Endothelial cell of umbilical vein (primary cell): ENCODE results near the gene TBC1D4. TPM values are rescaled to one million over a fixed set of nuclear protein-coding genes. Genes with fewer than 3 reads are reported as not detected.

Source experiments
- BruUV-seq: library from RNA; stranded (reverse); fragments of 400-500 nt; replicated peaks from 2 replicates; lab custom pipeline; 2021; lab: Mats Ljungman, UMichigan
- CTCF ChIA-PET: fragments of 300-600, 350-600 bp; sonication (Branson Sonifier 250); formaldehyde crosslinking; loops from one replicate; lab custom pipeline; 2021; ENCODE audit warnings: antibody characterized with exemption, inconsistent platforms; lab: Charles Lee
- POLR2A ChIA-PET: fragments of 300-600, 350-600 bp; sonication (Branson Sonifier 250); formaldehyde crosslinking; loops from one replicate; lab custom pipeline; 2021; ENCODE audit warnings: antibody characterized with exemption, inconsistent platforms; lab: Charles Lee
- DNase-seq: peaks from one replicate; pipeline ENCODE4 v3.0.0-alpha.2; 2011; ENCODE audit warnings: low read depth, low spot score
- FAIRE-seq: peaks from 2 replicates; lab custom pipeline; 2011; peaks lifted over from hg19 to GRCh38; lab: Jason Lieb, UNC
- H2AFZ ChIP-seq: 2 replicates; pipeline ENCODE4 v1.6.0; 2012; ENCODE audit warnings: low read depth, low read length, control low read depth, inconsistent platforms
- H3K27ac ChIP-seq: 2 replicates; pipeline ENCODE4 v1.5.1; 2011; ENCODE audit warnings: low read depth, mild to moderate bottlenecking, control low read depth, low read length, moderate library complexity; ENCODE audit not compliant: insufficient read depth
- H3K27me3 ChIP-seq, 2 experiments: 2 replicates each; pipeline versions ENCODE4 v1.6.0 to v1.6.1; 2011; ENCODE audit warnings: low read length in 2 of 2, mixed read lengths in 1 of 2; ENCODE audit not compliant: control insufficient read depth in 2 of 2, insufficient read depth in 2 of 2
- H3K36me3 ChIP-seq, 2 experiments: 2 replicates in 1 of 2; 3 replicates in 1 of 2; pipeline ENCODE4 v1.5.1; 2011; ENCODE audit warnings: low read length in 2 of 2, mild to moderate bottlenecking in 1 of 2, moderate library complexity in 1 of 2; ENCODE audit not compliant: control insufficient read depth in 2 of 2, insufficient read depth in 2 of 2; ENCODE audit errors: extremely low read depth in 1 of 2
- H3K4me1 ChIP-seq: 3 replicates; pipeline ENCODE4 v1.5.1; 2011; ENCODE audit warnings: mild to moderate bottlenecking, low read length; ENCODE audit not compliant: control insufficient read depth, insufficient read depth; ENCODE audit errors: extremely low read depth
- H3K4me2 ChIP-seq: 2 replicates; pipeline ENCODE4 v1.6.1; 2011; ENCODE audit warnings: low read length, control low read depth, mixed read lengths; ENCODE audit not compliant: insufficient read depth
- H3K4me3 ChIP-seq, 3 experiments: fragments of 200-600 bp in 1 of 3; sonication (generic), shearing (Covaris generic) in 1 of 3; replicated peaks in 1 of 3; 2 replicates each; pipeline ENCODE4 v1.5.1; 2011 to 2016; ENCODE audit warnings: control low read depth in 3 of 3, low read length in 3 of 3, mild to moderate bottlenecking in 2 of 3, inconsistent platforms in 1 of 3, low read depth in 1 of 3, moderate library complexity in 1 of 3; ENCODE audit not compliant: insufficient read depth in 1 of 3
- H3K79me2 ChIP-seq: 2 replicates; pipeline ENCODE4 v1.6.0; 2012; ENCODE audit warnings: low read length, inconsistent platforms; ENCODE audit not compliant: control insufficient read depth, insufficient read depth
- H3K9ac ChIP-seq: replicated peaks from 2 replicates; pipeline ENCODE3; 2011; ENCODE audit warnings: low read length, control low read depth; ENCODE audit not compliant: insufficient read depth; ENCODE audit errors: extremely low read depth
- H3K9me1 ChIP-seq: replicated peaks from 3 replicates; pipeline ENCODE4 v1.6.0; 2011; ENCODE audit warnings: mild to moderate bottlenecking, low read length; ENCODE audit not compliant: control insufficient read depth, insufficient read depth; ENCODE audit errors: extremely low read depth
- H3K9me3 ChIP-seq: replicated peaks from 2 replicates; pipeline ENCODE4 v1.5.1; 2012; ENCODE audit warnings: low read length, inconsistent platforms; ENCODE audit not compliant: control insufficient read depth, insufficient read depth
- H4K20me1 ChIP-seq: replicated peaks from 2 replicates; pipeline ENCODE3; 2011; ENCODE audit warnings: mild to moderate bottlenecking, low read length; ENCODE audit not compliant: control insufficient read depth, insufficient read depth; ENCODE audit errors: extremely low read depth
- CTCF ChIP-seq, 2 donors: IDR thresholded peaks; 1 replicate in 1 of 2; 2 replicates in 1 of 2; pipeline ENCODE4 v1.5.1; 2011; ENCODE audit warnings: low read length in 2 of 2, mild to moderate bottlenecking in 2 of 2, moderate library complexity in 2 of 2, control low read depth in 1 of 2, inconsistent platforms in 1 of 2, low read depth in 1 of 2; ENCODE audit not compliant: insufficient read depth in 1 of 2; ENCODE audit errors: extremely low read depth in 1 of 2
- EZH2 ChIP-seq: IDR thresholded peaks from 2 replicates; pipeline ENCODE4 v1.6.1; 2012; ENCODE audit warnings: borderline replicate concordance, low read depth, mild to moderate bottlenecking, moderate library complexity, low read length, inconsistent platforms; ENCODE audit not compliant: severe bottlenecking
- FOS ChIP-seq: IDR thresholded peaks from 2 replicates; pipeline ENCODE4 v1.6.1; 2011; ENCODE audit warnings: mild to moderate bottlenecking, low read length, moderate library complexity, borderline replicate concordance; ENCODE audit not compliant: insufficient read depth
- GATA2 ChIP-seq: IDR thresholded peaks from 2 replicates; pipeline ENCODE4 v1.7.0; 2011; ENCODE audit warnings: low read depth, mild to moderate bottlenecking, moderate library complexity, mixed read lengths, low read length; ENCODE audit not compliant: insufficient read length, insufficient read depth
- JUN ChIP-seq: IDR thresholded peaks from 2 replicates; pipeline ENCODE4 v1.6.1; 2011; ENCODE audit warnings: borderline replicate concordance, low read depth; ENCODE audit not compliant: insufficient read length, insufficient read depth
- MAX ChIP-seq: IDR thresholded peaks from 2 replicates; pipeline ENCODE4 v1.6.1; 2011; ENCODE audit not compliant: insufficient read depth, insufficient read length
- MYC ChIP-seq: IDR thresholded peaks from one replicate; pipeline ENCODE4 v1.6.1; 2011; ENCODE audit warnings: mild to moderate bottlenecking, low read depth, low read length
- POLR2A ChIP-seq: IDR thresholded peaks from 2 replicates; pipeline ENCODE4 v1.6.1; 2012; ENCODE audit warnings: low read depth, mild to moderate bottlenecking, control low read depth, low read length
- POLR2AphosphoS5 ChIP-seq: IDR thresholded peaks from 2 replicates; pipeline ENCODE4 v1.6.1; 2012; ENCODE audit warnings: low read depth, mild to moderate bottlenecking, control low read depth, low read length, moderate library complexity; ENCODE audit not compliant: insufficient read depth
- dilution Hi-C: fragments of 300-500 bp; cut with MboI; formaldehyde crosslinking; loops from one replicate; pipeline ENCODE4 v1.15.0; 2019; ENCODE audit warnings: low sequenced_read_pairs; ENCODE audit not compliant: extremely low pct_ligation_motif_present
- intact Hi-C: fragments of 100-400 bp; cut with micrococcal nuclease; formaldehyde crosslinking; loops from one replicate; pipeline ENCODE4 v1.10.0; 2022
- polyA plus RNA-seq, 4 experiments: library from polyadenylated mRNA; depleted of rRNA in 3 of 4; stranded (reverse) in 3 of 4; unstranded in 1 of 4; fragments of >200 nt; gene quantifications; 2 replicates each; pipeline versions ENCODE4 v1.2.1 to v1.2.3, GENCODE V29; 2011 to 2012; ENCODE audit warnings: missing spikeins in 1 of 4
- total RNA-seq: library from RNA; stranded (reverse); gene quantifications from 2 replicates; pipeline ENCODE4 v1.2.3, GENCODE V29; 2021

Gene TBC1D4
- total and polyA plus RNA-seq, 2 donors (not counting 3 experiments of a cell fraction or from before 2014, with no cell fraction given) = 58.3 to 81.0 TPM

- BruUV-seq = no TSS peak
- H3K9me1 ChIP-seq = no peaks in the 10 kb centered on the region
- no peaks in the 10 kb centered on the region for H4K20me1 ChIP-seq
- no peak overlapping the region for H3K4me2 ChIP-seq
- ChIA-PET POLR2A (no interaction called here), CTCF (interaction anchor here (1.0 kb wide), 1 partner anchor 55 kb away, joined by 3 read pairs; no protein-coding TSS in a partner anchor)
- no peak overlapping the region for H3K27ac ChIP-seq
- no peaks in the 10 kb centered on the region for H3K27me3 ChIP-seq
- dilution Hi-C loops = no loop called here
- no peak overlapping the region for H3K4me3 ChIP-seq
- peaks cover 6 to 23% of the 10 kb centered on the region in 2 experiments for H3K36me3 ChIP-seq
- peaks cover 2% of the 10 kb centered on the region for H3K79me2 ChIP-seq
- TF ChIP-seq CTCF (IDR thresholded peaks at IDR 0.05; ENCODE audit: extremely low read depth in 1 of 2, insufficient read depth in 1 of 2, low read depth in 1 of 2, low read length in 2 of 2) = no peak
- TF ChIP-seq JUN = no peak
- TF ChIP-seq MAX = no peak
- TF ChIP-seq GATA2 = no peak
- no peak for TF ChIP-seq FOS
- no peak for TF ChIP-seq POLR2A
- no peak for TF ChIP-seq EZH2
- TF ChIP-seq POLR2AphosphoS5 = no peak
- TF ChIP-seq MYC = no peak
- no peak for FAIRE-seq
- no peak overlapping the region for H2AFZ ChIP-seq
- no peak for DNase-seq
- intact Hi-C loops = no loop called here
- H3K4me1 ChIP-seq = no peaks in the 10 kb centered on the region
- H3K9me3 ChIP-seq = no peaks in the 10 kb centered on the region
- H3K9ac ChIP-seq = no peak overlapping the region
These were observed 178.7 kb downstream of the TBC1D4 start for GRCh38 chr13:75303263-75303662.
